RWPE2 (cell line): ENCODE results near the gene MED9.

Experiments used
- ATAC-seq: fragments of 200-7000 bp; cut with Tn5 transposase; 3 replicates; pipeline ENCODE4 v1.9.1; 2021; ENCODE audit warnings: low read depth
- DNase-seq: peaks from one replicate; pipeline ENCODE4 v3.0.0-alpha.2; 2020; ENCODE audit warnings: low spot score
- H3K27ac ChIP-seq: fragments of 450-650 bp; 2 replicates; pipeline ENCODE4 v1.5.1; 2017; ENCODE audit warnings: mild to moderate bottlenecking; ENCODE audit not compliant: poor library complexity, severe bottlenecking
- H3K27me3 ChIP-seq: fragments of 250-450 bp; sonication (Bioruptor Pico); 2 replicates; pipeline ENCODE4 v1.5.1; 2021; ENCODE audit warnings: mild to moderate bottlenecking, moderate library complexity; ENCODE audit not compliant: insufficient read depth, poor library complexity, severe bottlenecking
- H3K36me3 ChIP-seq: fragments of 250-450 bp; sonication (Bioruptor Pico); 2 replicates; pipeline ENCODE4 v1.5.1; 2020; ENCODE audit warnings: low read depth, mild to moderate bottlenecking, moderate library complexity
- H3K4me1 ChIP-seq: fragments of 250-450 bp; sonication (Bioruptor Pico); 2 replicates; pipeline ENCODE4 v1.5.1; 2021; ENCODE audit warnings: mild to moderate bottlenecking, moderate library complexity; ENCODE audit not compliant: insufficient read depth, poor library complexity, severe bottlenecking
- H3K4me3 ChIP-seq: fragments of 250-450 bp; sonication (Bioruptor Pico); 2 replicates; pipeline ENCODE4 v1.5.1; 2021; ENCODE audit warnings: mild to moderate bottlenecking, moderate library complexity; ENCODE audit not compliant: severe bottlenecking
- H3K9me3 ChIP-seq: fragments of 250-450 bp; sonication (Bioruptor Pico); 2 replicates; pipeline ENCODE4 v1.5.1; 2021; ENCODE audit warnings: mild to moderate bottlenecking, moderate library complexity; ENCODE audit not compliant: severe bottlenecking
- TF ChIP-seq, protein P1 (sequence below): fragments of 450-650 bp; IDR thresholded peaks from one replicate; pipeline ENCODE4 v1.5.1; 2017; ENCODE audit warnings: mild to moderate bottlenecking, moderate library complexity; ENCODE audit not compliant: poor library complexity, severe bottlenecking

MED9 gene

DNA sequence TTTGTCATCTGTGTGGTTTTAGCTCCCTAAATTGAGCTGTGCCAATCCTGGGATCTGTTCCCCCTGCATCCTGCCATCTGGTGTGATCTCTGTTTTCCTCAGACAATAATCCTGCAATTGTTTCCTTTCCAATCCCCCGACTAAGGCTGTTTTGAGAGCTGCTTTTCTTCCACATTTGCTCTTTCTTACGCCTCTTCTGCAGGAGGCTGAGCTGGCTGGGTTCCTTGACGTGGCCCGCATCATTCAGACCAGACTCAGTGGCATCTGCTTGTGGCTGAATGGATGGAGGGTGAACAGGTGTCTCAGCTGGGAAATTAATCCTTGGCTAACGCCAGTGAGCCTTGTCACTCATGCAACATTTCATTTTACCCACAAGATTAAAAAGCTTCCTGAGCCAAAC, 9.8 kb upstream of the MED9 start:
- TF ChIP-seq, protein P1, sequence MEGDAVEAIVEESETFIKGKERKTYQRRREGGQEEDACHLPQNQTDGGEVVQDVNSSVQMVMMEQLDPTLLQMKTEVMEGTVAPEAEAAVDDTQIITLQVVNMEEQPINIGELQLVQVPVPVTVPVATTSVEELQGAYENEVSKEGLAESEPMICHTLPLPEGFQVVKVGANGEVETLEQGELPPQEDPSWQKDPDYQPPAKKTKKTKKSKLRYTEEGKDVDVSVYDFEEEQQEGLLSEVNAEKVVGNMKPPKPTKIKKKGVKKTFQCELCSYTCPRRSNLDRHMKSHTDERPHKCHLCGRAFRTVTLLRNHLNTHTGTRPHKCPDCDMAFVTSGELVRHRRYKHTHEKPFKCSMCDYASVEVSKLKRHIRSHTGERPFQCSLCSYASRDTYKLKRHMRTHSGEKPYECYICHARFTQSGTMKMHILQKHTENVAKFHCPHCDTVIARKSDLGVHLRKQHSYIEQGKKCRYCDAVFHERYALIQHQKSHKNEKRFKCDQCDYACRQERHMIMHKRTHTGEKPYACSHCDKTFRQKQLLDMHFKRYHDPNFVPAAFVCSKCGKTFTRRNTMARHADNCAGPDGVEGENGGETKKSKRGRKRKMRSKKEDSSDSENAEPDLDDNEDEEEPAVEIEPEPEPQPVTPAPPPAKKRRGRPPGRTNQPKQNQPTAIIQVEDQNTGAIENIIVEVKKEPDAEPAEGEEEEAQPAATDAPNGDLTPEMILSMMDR, result no peak
- ATAC-seq (no peak), DNase-seq (no peak)
- Histone ChIP-seq H3K4me3 (no peak overlapping the region), H3K36me3 (no peaks in the 10 kb centered on the region), H3K27me3 (peaks cover 5% of the 10 kb centered on the region), H3K4me1 (peaks cover 2% of the 10 kb centered on the region), H3K9me3 (no peaks in the 10 kb centered on the region), H3K27ac (no peak overlapping the region)

DNA sequence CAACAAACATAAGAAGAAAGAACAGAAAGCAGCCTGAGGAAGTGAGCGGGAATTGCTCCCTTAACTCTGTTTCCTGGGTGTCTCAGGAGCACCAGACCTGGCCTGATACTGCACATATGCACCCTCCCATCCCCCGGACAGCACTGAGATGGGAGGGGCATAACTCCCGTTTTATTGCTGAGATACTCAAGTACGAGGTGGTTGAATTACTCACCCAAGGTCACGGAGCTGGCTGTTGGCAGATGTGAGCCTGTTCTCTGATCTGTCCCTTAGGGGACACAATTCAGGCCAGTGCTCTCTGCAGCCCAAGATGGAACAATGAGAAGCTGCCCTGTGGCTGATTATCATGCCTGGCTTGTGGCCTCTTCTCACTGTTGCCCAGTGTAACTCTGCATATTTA, 9.1 kb upstream of the MED9 start:
- Histone ChIP-seq H3K27me3 (peaks cover 5% of the 10 kb centered on the region), H3K4me1 (peaks cover 2% of the 10 kb centered on the region), H3K4me3 (no peak overlapping the region), H3K36me3 (no peaks in the 10 kb centered on the region), H3K27ac (no peak overlapping the region), H3K9me3 (no peaks in the 10 kb centered on the region)
- TF ChIP-seq, protein P1, result no peak
- no peak for DNase-seq
- peak; percentile 41; the same call in 1 of the 3 replicates for ATAC-seq

DNA sequence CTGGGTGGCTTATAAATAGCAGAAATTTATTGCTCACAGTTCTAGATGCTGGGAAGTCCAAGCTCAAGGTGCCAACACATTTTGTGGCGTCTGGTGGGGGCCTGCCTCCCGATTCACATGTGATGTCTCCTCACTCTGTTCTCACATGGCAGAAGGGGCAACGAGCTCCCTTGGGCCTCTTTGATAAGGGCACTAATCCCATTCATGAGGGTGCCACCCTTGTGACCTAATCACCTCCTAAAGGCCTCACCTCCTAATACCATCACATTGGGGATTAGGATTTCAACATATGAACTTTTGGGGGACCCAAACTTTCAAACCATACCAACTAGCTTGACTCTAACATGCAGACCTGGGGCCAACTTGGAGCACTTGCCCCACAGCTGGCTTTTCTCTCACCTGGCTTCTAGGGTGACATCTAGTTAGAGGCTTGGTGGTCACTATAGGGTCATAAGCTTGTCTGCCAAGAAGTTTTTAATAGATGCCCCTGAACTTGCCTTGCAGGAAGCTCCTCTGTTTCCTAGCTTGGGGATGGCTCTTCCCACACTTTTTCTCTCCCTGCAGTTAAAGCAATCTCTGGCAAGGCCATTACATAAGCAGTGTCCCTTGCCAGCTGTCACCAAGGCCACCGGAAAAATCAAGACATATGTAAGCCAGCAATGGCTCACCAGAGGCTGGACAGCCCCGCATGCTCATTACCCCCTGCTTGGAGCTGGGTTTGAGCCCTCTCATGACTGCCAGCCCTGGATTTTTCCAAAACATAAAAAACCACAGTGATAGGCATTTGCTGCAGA, 8.4 kb upstream of the MED9 start:
- Histone ChIP-seq H3K27ac (no peak overlapping the region), H3K9me3 (no peaks in the 10 kb centered on the region), H3K4me3 (no peak overlapping the region), H3K27me3 (peaks cover 5% of the 10 kb centered on the region), H3K4me1 (peaks cover 2% of the 10 kb centered on the region), H3K36me3 (no peaks in the 10 kb centered on the region)
- TF ChIP-seq, protein P1, result no peak
- ATAC-seq, result no peak
- DNase-seq, result no peak

DNA sequence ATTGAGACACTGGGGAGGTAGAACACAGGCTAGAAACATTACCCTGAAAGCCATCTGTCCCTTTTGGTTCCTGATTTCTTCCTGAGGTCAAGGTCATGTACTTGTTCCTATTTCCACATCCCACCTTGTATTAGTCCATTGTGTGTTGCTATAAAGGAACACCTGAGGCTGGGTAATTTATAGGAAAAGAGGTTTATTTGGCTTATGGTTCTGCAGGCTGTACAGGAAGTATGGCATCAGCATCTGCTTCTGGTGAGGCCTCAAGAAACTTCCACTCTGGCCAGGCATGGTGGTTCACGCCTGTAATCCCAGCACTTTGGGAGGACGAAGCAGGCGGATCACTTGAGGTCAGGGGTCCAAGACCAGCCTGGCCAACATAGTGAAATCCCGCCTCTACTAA, 7.4 kb upstream of the MED9 start:
- H3K27me3 ChIP-seq, result peaks cover 1% of the 10 kb centered on the region
- H3K9me3 ChIP-seq, result no peaks in the 10 kb centered on the region
- peaks cover 2% of the 10 kb centered on the region for H3K4me1 ChIP-seq
- no peak overlapping the region for H3K27ac ChIP-seq
- TF ChIP-seq, protein P1, result no peak
- H3K4me3 ChIP-seq, result no peak overlapping the region
- DNase-seq, result no peak
- no peaks in the 10 kb centered on the region for H3K36me3 ChIP-seq
- ATAC-seq, result no peak

DNA sequence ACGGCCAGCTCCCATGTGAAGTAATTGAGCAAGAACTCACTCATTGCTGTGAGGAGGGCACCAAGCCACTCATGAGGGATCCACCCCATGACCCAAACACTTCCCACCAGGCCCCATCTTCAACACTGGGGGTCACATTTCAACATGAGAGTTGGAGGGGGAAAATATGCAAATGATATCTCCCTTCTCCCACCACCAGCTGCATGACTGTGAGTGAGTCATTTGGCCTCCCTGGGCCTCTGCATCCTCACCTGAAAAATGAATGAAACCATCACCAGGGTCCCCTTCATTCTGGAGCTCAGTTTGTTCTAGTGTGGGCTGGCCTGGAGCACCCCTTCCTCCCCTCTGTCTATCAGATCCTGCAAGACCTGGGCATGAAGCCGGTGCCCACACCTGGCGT, 6.8 kb upstream of the MED9 start:
- DNase-seq, result no peak

More for the DNA sequence above, 6.8 kb upstream of the MED9 start:
- Histone ChIP-seq H3K27me3 (no peaks in the 10 kb centered on the region), H3K9me3 (no peaks in the 10 kb centered on the region), H3K27ac (no peak overlapping the region), H3K36me3 (no peaks in the 10 kb centered on the region), H3K4me1 (peaks cover 2% of the 10 kb centered on the region), H3K4me3 (no peak overlapping the region)
- no peak for ATAC-seq
- TF ChIP-seq, protein P1, result no peak
